NOMO-1 treated with DMSO at 0.1 percent for 48 hours (cell line): ENCODE measurements around the gene FRRS1.

Experiments used
- DNase-seq: peaks from one replicate; lab custom pipeline; 2025; ENCODE audit not compliant: unreplicated experiment; lab: John Stamatoyannopoulos, UW

FRRS1 gene

GRCh38 chr1:99737016-99737415 lies 29.4 kb downstream of the FRRS1 start:
- no peak for DNase-seq

GRCh38 chr1:99735852-99736251 lies 30.6 kb downstream of the FRRS1 start:
- no peak for DNase-seq

GRCh38 chr1:99731384-99731783 lies 35.1 kb downstream of the FRRS1 start:
- DNase-seq = no peak

- no peak for DNase-seq
Measured at GRCh38 chr1:99728494-99729235, 37.8 kb downstream of the FRRS1 start.

GRCh38 chr1:99727575-99728185 lies 38.8 kb downstream of the FRRS1 start:
- DNase-seq = no peak

GRCh38 chr1:99726818-99727217 lies 39.6 kb downstream of the FRRS1 start:
- DNase-seq = no peak

- DNase-seq = no peak
Measured at GRCh38 chr1:99726407-99726806, 40.0 kb downstream of the FRRS1 start.

- DNase-seq = peak; percentile 32
Measured at GRCh38 chr1:99725996-99726395, 40.4 kb downstream of the FRRS1 start.

- no peak for DNase-seq
Measured at GRCh38 chr1:99723251-99723650, 43.2 kb downstream of the FRRS1 start.

- no peak for DNase-seq
Measured at GRCh38 chr1:99717005-99717404, 49.4 kb downstream of the FRRS1 start.

GRCh38 chr1:99713006-99713405 lies 53.4 kb downstream of the FRRS1 start:
- DNase-seq = no peak

- DNase-seq = no peak
Measured at GRCh38 chr1:99710994-99711393, 55.4 kb downstream of the FRRS1 start.

- DNase-seq = peak; percentile 61
Measured at GRCh38 chr1:99707535-99708142, 58.8 kb downstream of the FRRS1 start.

GRCh38 chr1:99705385-99705784 lies 61.0 kb downstream of the FRRS1 start:
- DNase-seq = no peak

GRCh38 chr1:99704356-99704816 lies 62.0 kb downstream of the FRRS1 start:
- no peak for DNase-seq

GRCh38 chr1:99702221-99702620 lies 64.2 kb downstream of the FRRS1 start:
- DNase-seq = no peak

- DNase-seq = peak; percentile 92
Measured at GRCh38 chr1:99700020-99700419, 66.4 kb downstream of the FRRS1 start.

- no peak for DNase-seq
Measured at GRCh38 chr1:99697580-99697979, 68.9 kb downstream of the FRRS1 start.

GRCh38 chr1:99696616-99697015 lies 69.8 kb downstream of the FRRS1 start:
- no peak for DNase-seq

GRCh38 chr1:99691175-99691574 lies 75.3 kb downstream of the FRRS1 start:
- DNase-seq = no peak

GRCh38 chr1:99685516-99686180 lies 80.8 kb downstream of the FRRS1 start:
- DNase-seq = peak; percentile 60

GRCh38 chr1:99682291-99682751 lies 84.1 kb downstream of the FRRS1 start:
- DNase-seq = no peak
